Left lobe of liver (tissue), 2 donors: ENCODE data around the gene BST2. TPM values are rescaled to one million over a fixed set of nuclear protein-coding genes. Genes with fewer than 3 reads are reported as not detected.

Experiments used
- ATAC-seq: fragments of 200-7000 bp; cut with Tn5 transposase; one replicate; pipeline ENCODE4 v1.9.1; 2020; ENCODE audit warnings: mild to moderate bottlenecking, moderate library complexity
- DNase-seq: peaks from one replicate; pipeline ENCODE4 v3.0.0-alpha.2; 2020; ENCODE audit warnings: low spot score
- total RNA-seq: library from RNA; stranded (reverse); gene quantifications from one replicate; pipeline ENCODE4 v1.2.1, GENCODE V29; 2021
- donor health status: DM: no; HTN: no; CAD: no; lungs with moderate emphysema.
- donor health status: DM: no; HTN: yes; CAD: no.

The BST2 gene
- total RNA-seq, 1 donor from 2014 or later = 103 TPM

- peak; percentile 97 for ATAC-seq
- DNase-seq = peak; percentile 98
These were observed 14.4 kb upstream of the BST2 start, which contains the start of gene MVB12A for GRCh38 chr19:17419621-17420474. MVB12A (plus strand) TSS chr19:17420047; CDS start chr19:17420136, 89 bp downstream.

- no peak for DNase-seq
- ATAC-seq = no peak
These were observed 13.8 kb upstream of the BST2 start for GRCh38 chr19:17419154-17419620.

GRCh38 chr19:17418710-17419109 is 13.3 kb upstream of the BST2 start:
- ATAC-seq (no peak), DNase-seq (no peak)

- DNase-seq (no peak), ATAC-seq (no peak)
These were observed 9.7 kb upstream of the BST2 start for GRCh38 chr19:17415121-17415520.

GRCh38 chr19:17414097-17414496 is 8.7 kb upstream of the BST2 start:
- no peak for DNase-seq
- ATAC-seq = no peak

- DNase-seq (no peak), ATAC-seq (no peak)
These were observed 6.4 kb upstream of the BST2 start for GRCh38 chr19:17411801-17412200.

- ATAC-seq (no peak), DNase-seq (no peak)
These were observed 4.6 kb upstream of the BST2 start for GRCh38 chr19:17409990-17410389.

- DNase-seq = no peak
- ATAC-seq = peak; percentile 71
These were observed 1.4 kb upstream of the BST2 start for GRCh38 chr19:17406887-17407196.

GRCh38 chr19:17406046-17406886 is 836 bp upstream of the BST2 start:
- ATAC-seq = peak; percentile 4
- no peak for DNase-seq

- DNase-seq (no peak), ATAC-seq (no peak)
These were observed 695 bp downstream of the BST2 start for GRCh38 chr19:17404621-17405249.

GRCh38 chr19:17404015-17404414 is 1.4 kb downstream of the BST2 start:
- DNase-seq (no peak), ATAC-seq (no peak)

GRCh38 chr19:17402982-17403855 is 2.2 kb downstream of the BST2 start:
- peak; percentile 17 for ATAC-seq
- no peak for DNase-seq

- DNase-seq (no peak), ATAC-seq (no peak)
These were observed 3.8 kb downstream of the BST2 start for GRCh38 chr19:17401628-17402027.

- DNase-seq = no peak
These were observed 6.4 kb downstream of the BST2 start for GRCh38 chr19:17398902-17399527.

GRCh38 chr19:17394891-17395415 is 10.5 kb downstream of the BST2 start:
- peak; percentile 58 for ATAC-seq
- DNase-seq = no peak

More at GRCh38 chr19:17398902-17399527, 6.4 kb downstream of the BST2 start:
- no peak for ATAC-seq

GRCh38 chr19:17393914-17394313 is 11.5 kb downstream of the BST2 start, which contains the start of gene CCDC194:
CCDC194 (minus strand) TSS chr19:17394196; CDS start chr19:17394158, 38 bp downstream.
- DNase-seq = no peak
- peak; percentile 34 for ATAC-seq

- no peak for DNase-seq
- no peak for ATAC-seq
These were observed 12.4 kb downstream of the BST2 start for GRCh38 chr19:17393002-17393401.

GRCh38 chr19:17391371-17392151 is 13.9 kb downstream of the BST2 start:
- DNase-seq = no peak
- ATAC-seq = peak; percentile 5
